GM12875 (cell line): ENCODE results near the gene NCOA3.

ENCODE experiments used
- H3K4me3 ChIP-seq: one replicate; pipeline ENCODE4 v1.5.1; 2011; ENCODE audit warnings: low read depth, low read length, control low read depth
- TF ChIP-seq, protein P1 (sequence below): IDR thresholded peaks from 2 replicates; pipeline ENCODE4 v1.5.1; 2011; ENCODE audit warnings: low read depth, mild to moderate bottlenecking, control low read depth, inconsistent platforms, low read length, moderate library complexity, borderline replicate concordance; ENCODE audit not compliant: insufficient read depth

The NCOA3 gene

DNA sequence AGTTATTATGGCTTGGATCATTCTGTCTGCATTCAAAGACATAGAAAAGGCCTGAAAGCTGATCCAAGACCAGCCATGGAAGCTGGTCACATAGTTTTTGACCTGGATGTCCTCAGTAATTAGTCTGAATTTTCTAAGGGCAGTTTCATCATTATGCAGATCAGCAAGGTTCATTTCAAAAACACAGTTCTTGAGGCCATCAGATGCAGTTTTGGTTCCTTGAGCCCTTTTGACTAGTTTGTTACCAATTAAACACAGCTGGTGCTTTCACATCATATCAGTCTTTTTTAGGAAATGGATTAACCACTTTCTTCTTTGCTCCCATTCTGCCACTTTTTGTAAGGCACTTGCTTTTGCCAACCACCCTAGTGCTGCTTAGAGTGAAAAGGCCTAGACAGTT, 129.4 kb downstream of the NCOA3 start:
- H3K4me3 ChIP-seq, result no peak overlapping the region
- TF ChIP-seq, protein P1, sequence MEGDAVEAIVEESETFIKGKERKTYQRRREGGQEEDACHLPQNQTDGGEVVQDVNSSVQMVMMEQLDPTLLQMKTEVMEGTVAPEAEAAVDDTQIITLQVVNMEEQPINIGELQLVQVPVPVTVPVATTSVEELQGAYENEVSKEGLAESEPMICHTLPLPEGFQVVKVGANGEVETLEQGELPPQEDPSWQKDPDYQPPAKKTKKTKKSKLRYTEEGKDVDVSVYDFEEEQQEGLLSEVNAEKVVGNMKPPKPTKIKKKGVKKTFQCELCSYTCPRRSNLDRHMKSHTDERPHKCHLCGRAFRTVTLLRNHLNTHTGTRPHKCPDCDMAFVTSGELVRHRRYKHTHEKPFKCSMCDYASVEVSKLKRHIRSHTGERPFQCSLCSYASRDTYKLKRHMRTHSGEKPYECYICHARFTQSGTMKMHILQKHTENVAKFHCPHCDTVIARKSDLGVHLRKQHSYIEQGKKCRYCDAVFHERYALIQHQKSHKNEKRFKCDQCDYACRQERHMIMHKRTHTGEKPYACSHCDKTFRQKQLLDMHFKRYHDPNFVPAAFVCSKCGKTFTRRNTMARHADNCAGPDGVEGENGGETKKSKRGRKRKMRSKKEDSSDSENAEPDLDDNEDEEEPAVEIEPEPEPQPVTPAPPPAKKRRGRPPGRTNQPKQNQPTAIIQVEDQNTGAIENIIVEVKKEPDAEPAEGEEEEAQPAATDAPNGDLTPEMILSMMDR, result no peak

DNA sequence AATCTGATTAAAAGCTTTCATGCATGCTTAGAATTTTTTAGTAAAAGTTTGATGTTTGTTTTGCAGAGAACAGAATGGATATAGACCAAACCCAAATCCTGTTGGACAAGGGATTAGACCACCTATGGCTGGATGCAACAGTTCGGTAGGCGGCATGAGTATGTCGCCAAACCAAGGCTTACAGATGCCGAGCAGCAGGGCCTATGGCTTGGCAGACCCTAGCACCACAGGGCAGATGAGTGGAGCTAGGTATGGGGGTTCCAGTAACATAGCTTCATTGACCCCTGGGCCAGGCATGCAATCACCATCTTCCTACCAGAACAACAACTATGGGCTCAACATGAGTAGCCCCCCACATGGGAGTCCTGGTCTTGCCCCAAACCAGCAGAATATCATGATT, 133.6 kb downstream of the NCOA3 start:
- H3K4me3 ChIP-seq, result no peak overlapping the region
- TF ChIP-seq, protein P1, result no peak

DNA sequence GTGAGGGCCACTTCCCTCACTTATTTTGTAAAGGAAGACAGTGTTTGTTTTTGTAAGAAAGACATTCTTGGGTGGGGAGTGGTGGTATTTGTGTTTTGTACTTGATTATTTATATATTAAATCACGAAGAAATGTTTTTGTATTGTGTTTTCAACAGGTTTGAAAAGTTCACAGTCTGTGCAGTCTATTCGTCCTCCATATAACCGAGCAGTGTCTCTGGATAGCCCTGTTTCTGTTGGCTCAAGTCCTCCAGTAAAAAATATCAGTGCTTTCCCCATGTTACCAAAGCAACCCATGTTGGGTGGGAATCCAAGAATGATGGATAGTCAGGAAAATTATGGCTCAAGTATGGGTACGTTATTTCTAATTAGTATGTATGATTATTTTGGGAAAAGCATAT, 137.2 kb downstream of the NCOA3 start:
- H3K4me3 ChIP-seq, result no peak overlapping the region
- TF ChIP-seq, protein P1, result no peak

DNA sequence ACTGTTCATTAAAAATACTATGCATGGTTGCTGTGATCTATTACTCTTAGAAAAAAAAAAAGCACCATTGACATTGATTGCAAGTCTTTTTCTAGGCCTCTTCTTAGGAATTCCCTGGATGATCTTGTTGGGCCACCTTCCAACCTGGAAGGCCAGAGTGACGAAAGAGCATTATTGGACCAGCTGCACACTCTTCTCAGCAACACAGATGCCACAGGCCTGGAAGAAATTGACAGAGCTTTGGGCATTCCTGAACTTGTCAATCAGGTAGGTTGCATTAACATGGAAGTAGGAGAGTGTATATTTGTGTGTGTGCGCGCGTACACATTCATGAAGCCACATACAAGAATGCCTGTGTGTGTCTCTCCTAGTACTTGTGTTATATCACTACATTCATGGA, 140.4 kb downstream of the NCOA3 start:
- H3K4me3 ChIP-seq, result no peak overlapping the region
- TF ChIP-seq, protein P1, result no peak

DNA sequence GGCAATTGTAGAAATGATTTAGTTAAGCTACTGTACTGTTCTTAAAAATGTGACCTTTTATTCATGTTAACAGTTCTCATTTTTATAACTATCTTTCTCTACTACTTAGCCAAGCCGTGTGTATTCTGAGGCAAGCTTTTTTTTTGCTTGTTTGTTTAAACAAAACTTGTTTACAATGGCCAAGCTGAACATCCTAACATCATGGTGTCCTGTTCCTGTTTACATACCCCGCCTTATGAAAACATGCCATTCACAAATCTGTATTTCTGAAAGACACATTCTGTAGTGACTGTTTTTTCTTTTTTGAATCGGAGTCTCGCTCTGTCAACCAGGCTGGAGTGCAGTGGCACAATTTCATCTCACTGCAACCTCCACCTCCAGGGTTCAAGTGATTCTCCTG, 140.9 kb downstream of the NCOA3 start:
- H3K4me3 ChIP-seq, result no peak overlapping the region
- TF ChIP-seq, protein P1, result no peak

DNA sequence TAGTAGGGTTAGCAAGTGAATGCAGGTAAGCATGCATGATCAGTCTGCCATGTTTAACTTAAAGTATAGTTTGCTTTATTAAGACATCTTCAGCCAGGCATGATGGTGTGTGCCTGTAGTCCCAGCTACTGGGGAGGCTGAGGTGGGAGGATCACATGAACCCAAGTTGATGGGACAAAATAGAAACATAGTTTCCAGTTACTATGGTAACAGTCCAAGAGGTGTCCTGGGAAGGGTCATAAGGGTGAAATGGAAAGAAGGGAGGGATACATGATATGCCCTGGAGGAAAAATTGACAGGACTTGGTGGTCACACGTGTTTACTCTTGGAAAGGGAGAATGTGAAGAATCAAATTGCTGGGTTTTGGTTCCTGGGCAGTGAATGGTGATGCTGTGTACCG, 143.9 kb downstream of the NCOA3 start:
- no peak overlapping the region for H3K4me3 ChIP-seq
- TF ChIP-seq, protein P1, result no peak

DNA sequence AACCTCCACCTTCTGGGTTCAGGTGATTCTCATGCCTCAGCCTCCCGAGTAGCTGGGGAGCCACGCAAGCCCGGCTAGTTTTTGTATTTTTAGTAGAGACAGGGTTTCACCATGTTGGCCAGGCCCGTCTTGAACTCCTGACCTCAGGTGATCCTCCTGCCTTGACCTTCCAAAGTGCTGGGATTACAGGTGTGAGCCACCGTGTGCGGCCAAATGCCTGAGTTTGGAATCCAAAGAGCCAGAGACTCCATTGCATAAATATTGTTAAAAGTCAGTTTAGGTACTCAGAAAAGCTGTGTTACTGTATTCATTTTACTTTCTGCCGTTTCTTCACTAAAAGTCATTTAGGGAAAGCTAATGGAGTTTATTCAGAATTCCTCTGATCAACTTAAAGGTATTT, 146.3 kb downstream of the NCOA3 start:
- no peak overlapping the region for H3K4me3 ChIP-seq
- TF ChIP-seq, protein P1, result no peak
